ENCODE results near the gene LILRB4.
A peak's percentile ranks its signal among the peaks of the same experiment; 100 is the strongest.
"Not testable (repeated sequence)": the region's sequence is repeated elsewhere in the genome, so short reads cannot be mapped to it uniquely, and the experiment has no call there.

The LILRB4 gene

GRCh38 chr19:54662730-54663129 lies at the start of gene LILRB4:
TSS of gene LILRB4 (plus strand) at chr19:54662985. CDS start at chr19:54663034, 49 bp downstream.
- DNase-seq: no peak

GRCh38 chr19:54614726-54615125 lies 48.1 kb upstream of the LILRB4 start:
- no peak for DNase-seq

GRCh38 chr19:54616057-54616456 lies 46.7 kb upstream of the LILRB4 start:
- DNase-seq: peak; percentile 92

- peak; percentile 72 for DNase-seq
Measured at GRCh38 chr19:54616821-54617560, 45.8 kb upstream of the LILRB4 start.

GRCh38 chr19:54620464-54620863 lies 42.3 kb upstream of the LILRB4 start:
- DNase-seq: peak; percentile 29

- DNase-seq: no peak
Measured at GRCh38 chr19:54622431-54622830, 40.4 kb upstream of the LILRB4 start.

GRCh38 chr19:54624234-54624633 lies 38.6 kb upstream of the LILRB4 start:
- DNase-seq: not testable (repeated sequence)

GRCh38 chr19:54624934-54625730 lies 37.7 kb upstream of the LILRB4 start:
- not testable (repeated sequence) for DNase-seq

GRCh38 chr19:54626757-54627156 lies 36.0 kb upstream of the LILRB4 start:
- no peak for DNase-seq

GRCh38 chr19:54627912-54628311 lies 34.9 kb upstream of the LILRB4 start:
- DNase-seq: not testable (repeated sequence)

GRCh38 chr19:54630262-54630661 lies 32.5 kb upstream of the LILRB4 start, which contains the start of gene LILRB1:
TSS of gene LILRB1 (plus strand) at chr19:54630484. CDS start at chr19:54631074, 590 bp downstream.
- not testable (repeated sequence) for DNase-seq

- no peak for DNase-seq
Measured at GRCh38 chr19:54630782-54631181, 32.0 kb upstream of the LILRB4 start.

GRCh38 chr19:54631489-54632337 lies 31.1 kb upstream of the LILRB4 start:
- DNase-seq: not testable (repeated sequence)

- DNase-seq: not testable (repeated sequence)
Measured at GRCh38 chr19:54632517-54632916, 30.3 kb upstream of the LILRB4 start.

- no peak for DNase-seq
Measured at GRCh38 chr19:54633401-54633800, 29.4 kb upstream of the LILRB4 start.

GRCh38 chr19:54636081-54636480 lies 26.7 kb upstream of the LILRB4 start:
- DNase-seq: not testable (repeated sequence)

GRCh38 chr19:54638683-54639082 lies 24.1 kb upstream of the LILRB4 start:
- DNase-seq: no peak

GRCh38 chr19:54642953-54643352 lies 19.8 kb upstream of the LILRB4 start:
- DNase-seq: not testable (repeated sequence)

GRCh38 chr19:54643583-54643982 lies 19.2 kb upstream of the LILRB4 start:
- not testable (repeated sequence) for DNase-seq

GRCh38 chr19:54644056-54644455 lies 18.7 kb upstream of the LILRB4 start:
- DNase-seq: no peak

GRCh38 chr19:54646331-54646841 lies 16.4 kb upstream of the LILRB4 start:
- no peak for DNase-seq

- no peak for DNase-seq
Measured at GRCh38 chr19:54648129-54648528, 14.7 kb upstream of the LILRB4 start.
